Liver (tissue), 9 donors: ENCODE measurements around the gene ULK1. TPM values are rescaled to one million over a fixed set of nuclear protein-coding genes. Genes with fewer than 3 reads are reported as not detected.

Experiments
- DNase-seq: peaks from one replicate; pipeline ENCODE4 v3.0.0-alpha.2; 2017; ENCODE audit warnings: low spot score
- H3K27ac ChIP-seq, 2 donors: one replicate each; pipeline ENCODE4 v1.7.0; 2013; ENCODE audit warnings: inconsistent platforms in 2 of 2, low read length in 2 of 2, control low read depth in 1 of 2, low read depth in 1 of 2, mild to moderate bottlenecking in 1 of 2
- H3K27me3 ChIP-seq, 4 donors: one replicate each; pipeline versions ENCODE4 v1.6.1 to v1.7.0; 2013; ENCODE audit warnings: low read length in 3 of 4, inconsistent platforms in 1 of 4, mild to moderate bottlenecking in 1 of 4, moderate library complexity in 1 of 4; ENCODE audit not compliant: control insufficient read depth in 4 of 4, insufficient read depth in 4 of 4
- H3K36me3 ChIP-seq, 4 donors: one replicate each; pipeline versions ENCODE4 v1.6.1 to v1.7.0; 2013; ENCODE audit warnings: low read length in 3 of 4, mild to moderate bottlenecking in 3 of 4, low read depth in 1 of 4, moderate library complexity in 1 of 4; ENCODE audit not compliant: control insufficient read depth in 4 of 4, insufficient read depth in 3 of 4
- H3K4me1 ChIP-seq, 4 donors: one replicate each; pipeline versions ENCODE4 v1.6.1 to v1.7.0; 2013; ENCODE audit warnings: low read length in 3 of 4, mild to moderate bottlenecking in 3 of 4, moderate library complexity in 1 of 4; ENCODE audit not compliant: control insufficient read depth in 4 of 4, insufficient read depth in 4 of 4
- H3K4me3 ChIP-seq, 3 donors: one replicate each; pipeline versions ENCODE4 v1.6.1 to v1.7.0; 2013; ENCODE audit warnings: low read length in 3 of 3, control low read depth in 1 of 3, low read depth in 1 of 3, mild to moderate bottlenecking in 1 of 3
- H3K9ac ChIP-seq, 2 donors: one replicate each; pipeline ENCODE4 v1.7.0; 2013; ENCODE audit warnings: low read length in 2 of 2, mild to moderate bottlenecking in 2 of 2, moderate library complexity in 2 of 2, control low read depth in 1 of 2, low read depth in 1 of 2
- H3K9me3 ChIP-seq, 4 donors: one replicate each; pipeline versions ENCODE4 v1.6.1 to v1.7.0; 2013; ENCODE audit warnings: low read length in 3 of 4; ENCODE audit not compliant: control insufficient read depth in 4 of 4
- ATF3 ChIP-seq: IDR thresholded peaks from 2 replicates; pipeline ENCODE4 v1.6.1; 2016; ENCODE audit warnings: antibody characterized with exemption
- EGR1 ChIP-seq, 2 donors: IDR thresholded peaks; 2 replicates each; pipeline ENCODE4 v1.6.1; 2016 to 2018; ENCODE audit warnings: antibody characterized with exemption in 2 of 2, low read depth in 2 of 2
- FOXA1 ChIP-seq: IDR thresholded peaks from 2 replicates; pipeline ENCODE4 v1.6.1; 2016; ENCODE audit warnings: antibody characterized with exemption
- FOXA2 ChIP-seq: IDR thresholded peaks from 2 replicates; pipeline ENCODE4 v1.6.1; 2016; ENCODE audit warnings: antibody characterized with exemption
- GABPA ChIP-seq, 2 donors: IDR thresholded peaks in 1 of 2; conservative IDR thresholded peaks in 1 of 2; 2 replicates each; pipeline ENCODE4 v1.6.1; 2016; ENCODE audit warnings: antibody characterized with exemption in 2 of 2, mild to moderate bottlenecking in 1 of 2, moderate library complexity in 1 of 2
- HNF4A ChIP-seq, 2 donors: conservative IDR thresholded peaks; 2 replicates each; pipeline ENCODE4 v1.6.1; 2016; ENCODE audit warnings: antibody characterized with exemption in 2 of 2, mild to moderate bottlenecking in 2 of 2
- HNF4G ChIP-seq: IDR thresholded peaks from 2 replicates; pipeline ENCODE4 v1.6.1; 2016; ENCODE audit warnings: antibody characterized with exemption
- JUND ChIP-seq, 2 donors: IDR thresholded peaks; 2 replicates each; pipeline ENCODE4 v1.6.1; 2016; ENCODE audit warnings: antibody characterized with exemption in 2 of 2
- NR2F2 ChIP-seq: IDR thresholded peaks from 2 replicates; pipeline ENCODE4 v1.6.1; 2016; ENCODE audit warnings: antibody characterized with exemption
- RAD21 ChIP-seq, 2 donors: IDR thresholded peaks; 2 replicates each; pipeline ENCODE4 v1.6.1; 2016; ENCODE audit warnings: antibody characterized with exemption in 2 of 2, mild to moderate bottlenecking in 2 of 2
- RXRA ChIP-seq, 2 donors: IDR thresholded peaks; 2 replicates each; pipeline ENCODE4 v1.6.1; 2017 to 2018; ENCODE audit warnings: antibody characterized with exemption in 2 of 2, mild to moderate bottlenecking in 1 of 2
- TAF1 ChIP-seq: conservative IDR thresholded peaks from 2 replicates; pipeline ENCODE4 v1.6.1; 2016; ENCODE audit warnings: antibody characterized with exemption, mild to moderate bottlenecking
- YY1 ChIP-seq: IDR thresholded peaks from 2 replicates; pipeline ENCODE4 v1.6.1; 2016; ENCODE audit warnings: antibody characterized with exemption, mild to moderate bottlenecking
- WGBS: extraction: QIAGEN DNeasy Blood & Tissue Kit; methylation state at CpG from one replicate; pipeline ENCODE4 v1.1.7; 2013; 5-methylcytosine and 5-hydroxymethylcytosine counted together
- polyA plus RNA-seq, 2 donors: library from polyadenylated mRNA; stranded (reverse) in 1 of 2; unstranded in 1 of 2; fragments of 200-250 nt in 1 of 2; fragments of >200 nt in 1 of 2; fragmentation: Nextera tagmentation in 1 of 2; extraction: Ambion mirVana in 1 of 2; gene quantifications; one replicate each; pipeline versions ENCODE4 v1.2.1 to v1.2.3, GENCODE V29; 2013 to 2015
- total RNA-seq, 2 donors: library from RNA; depleted of rRNA; stranded (reverse); fragments of >200 nt; gene quantifications; one replicate each; pipeline ENCODE4 v1.2.3, GENCODE V29; 2014
- TF ChIP-seq, protein P1 (sequence below): IDR thresholded peaks from 2 replicates; pipeline ENCODE4 v1.6.1; 2016; ENCODE audit warnings: antibody characterized with exemption, mild to moderate bottlenecking
- TF ChIP-seq, protein P2 (sequence below): IDR thresholded peaks from 2 replicates; pipeline ENCODE4 v1.6.1; 2016; ENCODE audit warnings: antibody characterized with exemption
- TF ChIP-seq, protein P3 (sequence below): IDR thresholded peaks from 2 replicates; pipeline ENCODE4 v1.6.1; 2016; ENCODE audit warnings: antibody characterized with exemption
- donor health status: healthy.
- donor health status: healthy.
- donor health status: healthy.
- donor health status: healthy.
- donor health status: healthy.

The ULK1 gene
- total and polyA plus RNA-seq, 4 donors: 12.5 to 41.7 (median 15.1) TPM

- TF ChIP-seq, protein P1, sequence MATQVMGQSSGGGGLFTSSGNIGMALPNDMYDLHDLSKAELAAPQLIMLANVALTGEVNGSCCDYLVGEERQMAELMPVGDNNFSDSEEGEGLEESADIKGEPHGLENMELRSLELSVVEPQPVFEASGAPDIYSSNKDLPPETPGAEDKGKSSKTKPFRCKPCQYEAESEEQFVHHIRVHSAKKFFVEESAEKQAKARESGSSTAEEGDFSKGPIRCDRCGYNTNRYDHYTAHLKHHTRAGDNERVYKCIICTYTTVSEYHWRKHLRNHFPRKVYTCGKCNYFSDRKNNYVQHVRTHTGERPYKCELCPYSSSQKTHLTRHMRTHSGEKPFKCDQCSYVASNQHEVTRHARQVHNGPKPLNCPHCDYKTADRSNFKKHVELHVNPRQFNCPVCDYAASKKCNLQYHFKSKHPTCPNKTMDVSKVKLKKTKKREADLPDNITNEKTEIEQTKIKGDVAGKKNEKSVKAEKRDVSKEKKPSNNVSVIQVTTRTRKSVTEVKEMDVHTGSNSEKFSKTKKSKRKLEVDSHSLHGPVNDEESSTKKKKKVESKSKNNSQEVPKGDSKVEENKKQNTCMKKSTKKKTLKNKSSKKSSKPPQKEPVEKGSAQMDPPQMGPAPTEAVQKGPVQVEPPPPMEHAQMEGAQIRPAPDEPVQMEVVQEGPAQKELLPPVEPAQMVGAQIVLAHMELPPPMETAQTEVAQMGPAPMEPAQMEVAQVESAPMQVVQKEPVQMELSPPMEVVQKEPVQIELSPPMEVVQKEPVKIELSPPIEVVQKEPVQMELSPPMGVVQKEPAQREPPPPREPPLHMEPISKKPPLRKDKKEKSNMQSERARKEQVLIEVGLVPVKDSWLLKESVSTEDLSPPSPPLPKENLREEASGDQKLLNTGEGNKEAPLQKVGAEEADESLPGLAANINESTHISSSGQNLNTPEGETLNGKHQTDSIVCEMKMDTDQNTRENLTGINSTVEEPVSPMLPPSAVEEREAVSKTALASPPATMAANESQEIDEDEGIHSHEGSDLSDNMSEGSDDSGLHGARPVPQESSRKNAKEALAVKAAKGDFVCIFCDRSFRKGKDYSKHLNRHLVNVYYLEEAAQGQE: no peak
Observed at GRCh38 chr12:131930510-131930909, 36.1 kb downstream of the ULK1 start (continued).

DNA sequence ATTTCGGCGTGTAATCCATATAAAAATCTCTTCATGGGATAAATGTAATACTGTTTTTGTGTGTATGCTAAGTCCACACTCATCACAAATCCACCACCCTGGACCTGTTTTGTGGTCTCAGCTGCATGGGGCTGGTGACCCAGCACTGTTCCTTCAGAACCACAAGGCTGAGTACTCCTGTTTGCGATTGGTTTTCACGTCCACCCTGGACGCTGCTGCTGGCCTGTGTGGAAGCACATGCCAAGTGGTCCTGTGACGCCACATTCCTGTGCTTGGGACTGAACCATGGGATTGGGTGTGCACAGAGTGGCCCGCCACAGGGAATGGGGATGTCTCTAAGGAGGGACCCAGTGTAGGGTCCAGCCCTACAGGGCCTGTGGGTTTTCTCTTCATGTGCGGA is 39.0 kb downstream of the ULK1 start:
- Histone ChIP-seq H3K27me3 (no peaks in the 10 kb centered on the region), H3K4me3 (no peak overlapping the region), H3K9me3 (no peaks in the 10 kb centered on the region), H3K4me1 (peaks cover 0 to 14% (median 9%) of the 10 kb centered on the region in 4 donors), H3K9ac (no peak overlapping the region), H3K27ac (no peak overlapping the region), H3K36me3 (peaks cover 5 to 34% (median 29%) of the 10 kb centered on the region in 4 donors)
- WGBS: 97% methylated on average over 8 of the region's 8 CpGs
- DNase-seq: no peak
- TF ChIP-seq FOXA1 (no peak), NR2F2 (no peak), JUND (IDR thresholded peaks at IDR 0.05) (no peak), YY1 (no peak), TAF1 (no peak), GABPA (IDR thresholded peaks at IDR 0.05 in 1 of 2, conservative IDR thresholded peaks at IDR 0.05 in 1 of 2) (no peak), ATF3 (no peak)
- TF ChIP-seq, protein P2, sequence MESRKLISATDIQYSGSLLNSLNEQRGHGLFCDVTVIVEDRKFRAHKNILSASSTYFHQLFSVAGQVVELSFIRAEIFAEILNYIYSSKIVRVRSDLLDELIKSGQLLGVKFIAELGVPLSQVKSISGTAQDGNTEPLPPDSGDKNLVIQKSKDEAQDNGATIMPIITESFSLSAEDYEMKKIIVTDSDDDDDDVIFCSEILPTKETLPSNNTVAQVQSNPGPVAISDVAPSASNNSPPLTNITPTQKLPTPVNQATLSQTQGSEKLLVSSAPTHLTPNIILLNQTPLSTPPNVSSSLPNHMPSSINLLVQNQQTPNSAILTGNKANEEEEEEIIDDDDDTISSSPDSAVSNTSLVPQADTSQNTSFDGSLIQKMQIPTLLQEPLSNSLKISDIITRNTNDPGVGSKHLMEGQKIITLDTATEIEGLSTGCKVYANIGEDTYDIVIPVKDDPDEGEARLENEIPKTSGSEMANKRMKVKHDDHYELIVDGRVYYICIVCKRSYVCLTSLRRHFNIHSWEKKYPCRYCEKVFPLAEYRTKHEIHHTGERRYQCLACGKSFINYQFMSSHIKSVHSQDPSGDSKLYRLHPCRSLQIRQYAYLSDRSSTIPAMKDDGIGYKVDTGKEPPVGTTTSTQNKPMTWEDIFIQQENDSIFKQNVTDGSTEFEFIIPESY: no peak

GRCh38 chr12:131934535-131934934 is 40.1 kb downstream of the ULK1 start:
- no peak overlapping the region for H3K27ac ChIP-seq
- no peaks in the 10 kb centered on the region for H3K27me3 ChIP-seq
- H3K4me1 ChIP-seq: peaks cover 0 to 11% (median 9%) of the 10 kb centered on the region in 4 donors
- peaks cover 5 to 40% (median 31%) of the 10 kb centered on the region in 4 donors for H3K36me3 ChIP-seq
- no peak overlapping the region for H3K4me3 ChIP-seq
- 95% methylated on average over 11 of the region's 11 CpGs for WGBS
- TF ChIP-seq EGR1 (IDR thresholded peaks at IDR 0.05; ENCODE audit: low read depth in 2 of 2) (no peak), YY1 (no peak), NR2F2 (no peak), HNF4A (conservative IDR thresholded peaks at IDR 0.05) (no peak), RXRA (IDR thresholded peaks at IDR 0.05) (no peak), JUND (IDR thresholded peaks at IDR 0.05) (no peak), FOXA1 (no peak), FOXA2 (no peak), RAD21 (IDR thresholded peaks at IDR 0.05) (no peak), HNF4G (no peak), ATF3 (no peak), GABPA (IDR thresholded peaks at IDR 0.05 in 1 of 2, conservative IDR thresholded peaks at IDR 0.05 in 1 of 2) (no peak), TAF1 (no peak)
- TF ChIP-seq, protein P2: no peak
- TF ChIP-seq, protein P3, sequence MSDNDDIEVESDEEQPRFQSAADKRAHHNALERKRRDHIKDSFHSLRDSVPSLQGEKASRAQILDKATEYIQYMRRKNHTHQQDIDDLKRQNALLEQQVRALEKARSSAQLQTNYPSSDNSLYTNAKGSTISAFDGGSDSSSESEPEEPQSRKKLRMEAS: no peak
- no peaks in the 10 kb centered on the region for H3K9me3 ChIP-seq
- H3K9ac ChIP-seq: no peak overlapping the region
- DNase-seq: no peak
